Vagina (tissue), 2 donors: ENCODE results near the gene HDC. TPM values are rescaled to one million over a fixed set of nuclear protein-coding genes. Genes with fewer than 3 reads are reported as not detected.

Experiments used
- DNase-seq, 2 donors: peaks; one replicate each; pipeline ENCODE4 v3.0.0-alpha.2; 2017; ENCODE audit errors: extremely low spot score in 2 of 2
- H3K27ac ChIP-seq: fragments of 200-600 bp; sonication (generic); one replicate; pipeline ENCODE4 v1.5.1; 2019
- H3K27me3 ChIP-seq: fragments of 200-600 bp; sonication (generic); one replicate; pipeline ENCODE4 v1.5.1; 2019
- H3K36me3 ChIP-seq, 2 donors: fragments of 200-600 bp; sonication (generic); one replicate each; pipeline ENCODE4 v1.5.1; 2017 to 2019
- H3K4me1 ChIP-seq: fragments of 200-600 bp; sonication (generic); one replicate; pipeline ENCODE4 v1.5.1; 2019
- H3K4me3 ChIP-seq, 2 donors: fragments of 200-600 bp; sonication (generic); 1 replicate in 1 of 2; 2 replicates in 1 of 2; pipeline ENCODE4 v1.5.1; 2016 to 2019
- H3K9me3 ChIP-seq: fragments of 200-600 bp; sonication (generic); one replicate; pipeline ENCODE4 v1.5.1; 2019
- CTCF ChIP-seq, 3 experiments: fragments of 450-650 bp in 2 of 3; fragments of 200-600 bp in 1 of 3; sonication (generic) in 1 of 3; IDR thresholded peaks; one replicate each; pipeline ENCODE4 v1.5.1; 2017 to 2019; ENCODE audit warnings: antibody characterized with exemption in 3 of 3, mild to moderate bottlenecking in 2 of 3, moderate library complexity in 2 of 3
- POLR2A ChIP-seq, 2 donors: fragments of 450-650 bp; IDR thresholded peaks; one replicate each; pipeline ENCODE4 v1.6.1; 2017; ENCODE audit warnings: antibody characterized with exemption in 2 of 2, mild to moderate bottlenecking in 2 of 2, moderate library complexity in 2 of 2
- POLR2AphosphoS5 ChIP-seq, 2 donors: sonication (generic); formaldehyde crosslinking; IDR thresholded peaks; one replicate each; pipeline ENCODE4 v1.9.0; 2017; ENCODE audit warnings: antibody characterized with exemption in 2 of 2, mild to moderate bottlenecking in 2 of 2, low read depth in 1 of 2; ENCODE audit not compliant: insufficient read depth in 1 of 2
- intact Hi-C: fragments of 100-400 bp; cut with DNase I; formaldehyde crosslinking; loops from one replicate; pipeline ENCODE4 v1.15.1; 2023
- total RNA-seq: library from RNA; depleted of rRNA; stranded (reverse); fragments of >200 nt; gene quantifications from one replicate; pipeline ENCODE4 v1.2.3, GENCODE V29; 2016

Gene HDC
- 0.49 TPM for total RNA-seq

- no peaks in the 10 kb centered on the region for H3K9me3 ChIP-seq
- DNase-seq, result no peak
- no peaks in the 10 kb centered on the region for H3K27me3 ChIP-seq
- no peaks in the 10 kb centered on the region for H3K36me3 ChIP-seq
- intact Hi-C loops, result no loop called here
- no peak within 1 kb of the TSS for H3K4me3 ChIP-seq
- H3K4me1 ChIP-seq, result no peaks in the 10 kb centered on the region
- H3K27ac ChIP-seq, result no peak within 1 kb of the TSS
- no peak for TF ChIP-seq POLR2A (IDR thresholded peaks at IDR 0.05)
- no peak for TF ChIP-seq CTCF (IDR thresholded peaks at IDR 0.05)
- TF ChIP-seq POLR2AphosphoS5 (IDR thresholded peaks at IDR 0.05; ENCODE audit: insufficient read depth in 1 of 2, low read depth in 1 of 2), result no peak
These were observed at the start of gene HDC for GRCh38 chr15:50265620-50266019. Gene HDC, minus strand, starts transcription at chr15:50265726. Its CDS starts 103 bp downstream, at chr15:50265623.

GRCh38 chr15:50312636-50313035 is 47.1 kb upstream of the HDC start:
- no peak for TF ChIP-seq POLR2A (IDR thresholded peaks at IDR 0.05)
- no peak for TF ChIP-seq CTCF (IDR thresholded peaks at IDR 0.05)
- TF ChIP-seq POLR2AphosphoS5 (IDR thresholded peaks at IDR 0.05; ENCODE audit: insufficient read depth in 1 of 2, low read depth in 1 of 2), result no peak
- DNase-seq, result no peak
- no peak overlapping the region for H3K27ac ChIP-seq
- H3K4me3 ChIP-seq, result no peak overlapping the region
- H3K9me3 ChIP-seq, result peaks cover 3% of the 10 kb centered on the region
- H3K27me3 ChIP-seq, result no peaks in the 10 kb centered on the region
- intact Hi-C loops, result no loop called here
- peaks cover 0 to 8% of the 10 kb centered on the region in 2 donors for H3K36me3 ChIP-seq
- no peaks in the 10 kb centered on the region for H3K4me1 ChIP-seq

- no peak for DNase-seq
- H3K9me3 ChIP-seq, result peaks cover 3% of the 10 kb centered on the region
- no peaks in the 10 kb centered on the region for H3K4me1 ChIP-seq
- peaks cover 0 to 8% of the 10 kb centered on the region in 2 donors for H3K36me3 ChIP-seq
- H3K27ac ChIP-seq, result no peak overlapping the region
- TF ChIP-seq POLR2A (IDR thresholded peaks at IDR 0.05) (no peak), CTCF (IDR thresholded peaks at IDR 0.05) (no peak), POLR2AphosphoS5 (IDR thresholded peaks at IDR 0.05; ENCODE audit: insufficient read depth in 1 of 2, low read depth in 1 of 2) (no peak)
- intact Hi-C loops, result no loop called here
- H3K4me3 ChIP-seq, result no peak overlapping the region
- no peaks in the 10 kb centered on the region for H3K27me3 ChIP-seq
These were observed 42.3 kb upstream of the HDC start for GRCh38 chr15:50307799-50308198.

GRCh38 chr15:50304836-50305235 is 39.3 kb upstream of the HDC start:
- DNase-seq, result no peak
- H3K4me1 ChIP-seq, result no peaks in the 10 kb centered on the region
- H3K27ac ChIP-seq, result no peak overlapping the region
- TF ChIP-seq POLR2AphosphoS5 (IDR thresholded peaks at IDR 0.05; ENCODE audit: insufficient read depth in 1 of 2, low read depth in 1 of 2), result no peak
- no peaks in the 10 kb centered on the region for H3K27me3 ChIP-seq
- H3K9me3 ChIP-seq, result peaks cover 3% of the 10 kb centered on the region
- intact Hi-C loops, result no loop called here
- no peak overlapping the region for H3K4me3 ChIP-seq
- peaks cover 0 to 18% of the 10 kb centered on the region in 2 donors for H3K36me3 ChIP-seq

- Histone ChIP-seq H3K9me3 (no peaks in the 10 kb centered on the region), H3K27me3 (no peaks in the 10 kb centered on the region), H3K4me1 (no peaks in the 10 kb centered on the region), H3K27ac (no peak overlapping the region), H3K36me3 (peaks cover 0 to 10% of the 10 kb centered on the region in 2 donors), H3K4me3 (no peak overlapping the region)
- TF ChIP-seq POLR2A (IDR thresholded peaks at IDR 0.05) (no peak), CTCF (IDR thresholded peaks at IDR 0.05) (no peak), POLR2AphosphoS5 (IDR thresholded peaks at IDR 0.05; ENCODE audit: insufficient read depth in 1 of 2, low read depth in 1 of 2) (no peak)
- intact Hi-C loops, result no loop called here
- no peak for DNase-seq
These were observed 37.1 kb upstream of the HDC start for GRCh38 chr15:50302581-50302980.
